ENCODE results near the gene MYL4. TPM values are rescaled to one million over a fixed set of nuclear protein-coding genes. Genes with fewer than 3 reads are reported as not detected.
"Not testable (repeated sequence)": the region's sequence is repeated elsewhere in the genome, so short reads cannot be mapped to it uniquely, and the experiment has no call there.

MYL4 gene
- total RNA-seq, 1 donor from 2014 or later: 1.5 TPM

GRCh38 chr17:47192554-47192953 is 16.6 kb upstream of the MYL4 start:
- no peak for DNase-seq (ENCODE audit: low spot score)

- no peak for DNase-seq (ENCODE audit: low spot score)
Observed at GRCh38 chr17:47193931-47194511, 15.1 kb upstream of the MYL4 start.

GRCh38 chr17:47197821-47198220 is 11.3 kb upstream of the MYL4 start:
- DNase-seq (ENCODE audit: low spot score): no peak

- no peak for DNase-seq (ENCODE audit: low spot score)
Observed at GRCh38 chr17:47199627-47200324, 9.4 kb upstream of the MYL4 start.

- DNase-seq (ENCODE audit: low spot score): no peak
Observed at GRCh38 chr17:47200325-47200664, 8.9 kb upstream of the MYL4 start.

GRCh38 chr17:47201166-47201565 is 8.0 kb upstream of the MYL4 start:
- no peak for DNase-seq (ENCODE audit: low spot score)

- DNase-seq (ENCODE audit: low spot score): no peak
Observed at GRCh38 chr17:47203984-47204721, 5.0 kb upstream of the MYL4 start.

GRCh38 chr17:47204722-47205418 is 4.3 kb upstream of the MYL4 start:
- DNase-seq (ENCODE audit: low spot score): no peak

GRCh38 chr17:47205419-47205963 is 3.7 kb upstream of the MYL4 start:
- DNase-seq (ENCODE audit: low spot score): no peak

- no peak for DNase-seq (ENCODE audit: low spot score)
Observed at GRCh38 chr17:47207143-47208067, 1.7 kb upstream of the MYL4 start.

- DNase-seq (ENCODE audit: low spot score): no peak
Observed at GRCh38 chr17:47209499-47209898, 351 bp downstream of the MYL4 start.

GRCh38 chr17:47210105-47210504 is 957 bp downstream of the MYL4 start:
- DNase-seq (ENCODE audit: low spot score): no peak

GRCh38 chr17:47210779-47211178 is 1.6 kb downstream of the MYL4 start:
- DNase-seq (ENCODE audit: low spot score): no peak

- DNase-seq (ENCODE audit: low spot score): no peak
Observed at GRCh38 chr17:47212458-47212857, 3.3 kb downstream of the MYL4 start.

- no peak for DNase-seq (ENCODE audit: low spot score)
Observed at GRCh38 chr17:47213540-47213939, 4.4 kb downstream of the MYL4 start.

GRCh38 chr17:47214931-47215330 is 5.8 kb downstream of the MYL4 start:
- no peak for DNase-seq (ENCODE audit: low spot score)

GRCh38 chr17:47216821-47217220 is 7.7 kb downstream of the MYL4 start:
- not testable (repeated sequence) for DNase-seq (ENCODE audit: low spot score)

- not testable (repeated sequence) for DNase-seq (ENCODE audit: low spot score)
Observed at GRCh38 chr17:47217279-47217678, 8.1 kb downstream of the MYL4 start.

GRCh38 chr17:47218896-47219430 is 9.8 kb downstream of the MYL4 start:
- no peak for DNase-seq (ENCODE audit: low spot score)
